ENCODE data around the gene ATG12.

The ATG12 gene

DNA sequence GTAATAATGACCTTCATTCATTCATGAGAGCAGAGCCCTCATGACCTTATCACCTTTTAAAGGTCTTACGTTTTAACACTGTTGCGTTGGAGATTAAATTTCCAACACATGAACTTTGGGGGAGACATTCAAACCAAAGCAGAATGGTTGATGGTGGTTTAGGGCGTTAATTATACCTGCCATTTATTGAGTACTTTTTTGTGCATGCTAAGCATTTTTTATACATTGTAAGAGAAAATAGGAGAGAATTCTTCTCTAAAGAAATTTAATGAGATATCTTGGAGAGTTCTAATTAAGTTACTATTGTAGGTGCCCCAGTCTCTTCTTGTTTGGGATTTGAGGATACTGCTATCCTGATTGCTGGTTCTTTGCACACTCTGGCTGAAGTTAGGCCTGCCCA is 12.8 kb upstream of the ATG12 start:
- TF ChIP-seq EZH2 (IDR thresholded peaks at IDR 0.05; ENCODE audit: borderline replicate concordance, low read length) (no peak), CTCF (IDR thresholded peaks at IDR 0.05; ENCODE audit: low read length) (no peak)
- Histone ChIP-seq H3K9ac (ENCODE audit: low read length) (no peak overlapping the region), H3K4me3 (ENCODE audit: low read depth, low read length, poor library complexity, severe bottlenecking) (no peak overlapping the region), H3K27me3 (ENCODE audit: insufficient read depth, low read length) (no peaks in the 10 kb centered on the region), H3K4me1 (ENCODE audit: insufficient read depth, low read length, severe bottlenecking) (peaks cover 13% of the 10 kb centered on the region), H3K9me3 (ENCODE audit: low read length) (peaks cover 4% of the 10 kb centered on the region; the same call in 1 of the 2 replicates), H3K4me2 (ENCODE audit: low read length) (no peak overlapping the region), H4K20me1 (ENCODE audit: insufficient read depth, low read length) (no peaks in the 10 kb centered on the region), H3K36me3 (ENCODE audit: insufficient read depth, low read length) (no peaks in the 10 kb centered on the region), H3K79me2 (ENCODE audit: insufficient read depth, low read length) (0 out of 2 replicates have a peak, but pooled peaks cover 7% of the 10 kb centered on the region), H2AFZ (ENCODE audit: low read length) (no peak overlapping the region), H3F3A (ENCODE audit: insufficient read depth, low read length) (no peaks in the 10 kb centered on the region), H3K27ac (ENCODE audit: low read depth, low read length, poor library complexity, severe bottlenecking) (no peak overlapping the region), H3K9me2 (ENCODE audit: low read depth, low read length) (no peaks in the 10 kb centered on the region)

DNA sequence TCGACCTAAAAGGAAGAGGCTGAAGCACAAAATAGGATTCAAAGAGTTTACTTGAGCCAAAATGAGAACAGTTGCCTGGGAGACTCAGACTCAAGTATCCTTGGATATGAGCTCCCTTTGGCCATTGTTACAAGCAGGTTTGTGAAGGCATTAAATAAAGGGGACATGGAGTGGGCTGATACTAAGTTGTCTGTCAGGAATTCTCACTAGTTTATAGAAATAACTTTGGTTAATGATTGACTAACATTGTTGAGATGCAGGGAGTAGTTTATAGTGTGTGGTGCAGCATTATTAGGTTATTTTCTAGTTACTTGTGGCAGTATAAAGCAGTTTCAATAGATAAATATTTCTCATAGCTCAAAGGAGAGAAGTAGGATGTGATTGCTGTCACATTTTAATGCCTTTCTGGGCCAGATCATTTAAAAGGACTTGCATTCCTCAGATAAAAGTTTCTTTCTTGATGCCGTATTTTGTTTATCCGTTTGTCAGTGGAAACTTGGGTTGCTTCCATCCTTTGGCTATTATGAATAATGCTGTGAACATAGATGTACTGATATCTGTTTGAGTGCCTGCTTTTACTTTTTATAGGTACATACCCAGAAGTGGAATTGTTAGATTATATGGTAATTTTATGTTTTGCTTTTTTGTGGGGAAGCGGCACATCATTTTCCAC is 9.5 kb upstream of the ATG12 start:
- Histone ChIP-seq H4K20me1 (ENCODE audit: insufficient read depth, low read length) (no peaks in the 10 kb centered on the region), H3K4me3 (ENCODE audit: low read depth, low read length, poor library complexity, severe bottlenecking) (no peak overlapping the region), H3F3A (ENCODE audit: insufficient read depth, low read length) (no peaks in the 10 kb centered on the region), H3K36me3 (ENCODE audit: insufficient read depth, low read length) (no peaks in the 10 kb centered on the region), H3K9ac (ENCODE audit: low read length) (no peak overlapping the region), H2AFZ (ENCODE audit: low read length) (no peak overlapping the region), H3K27me3 (ENCODE audit: insufficient read depth, low read length) (no peaks in the 10 kb centered on the region), H3K79me2 (ENCODE audit: insufficient read depth, low read length) (peaks cover 24% of the 10 kb centered on the region; the same call in 1 of the 2 replicates), H3K9me3 (ENCODE audit: low read length) (peaks cover 4% of the 10 kb centered on the region; the same call in 1 of the 2 replicates), H3K4me1 (ENCODE audit: insufficient read depth, low read length, severe bottlenecking) (peaks cover 13% of the 10 kb centered on the region), H3K9me2 (ENCODE audit: low read depth, low read length) (no peaks in the 10 kb centered on the region), H3K4me2 (ENCODE audit: low read length) (no peak overlapping the region), H3K27ac (ENCODE audit: low read depth, low read length, poor library complexity, severe bottlenecking) (no peak overlapping the region)
- no peak for TF ChIP-seq EZH2 (IDR thresholded peaks at IDR 0.05; ENCODE audit: borderline replicate concordance, low read length)
- TF ChIP-seq CTCF (IDR thresholded peaks at IDR 0.05; ENCODE audit: low read length): no peak

DNA sequence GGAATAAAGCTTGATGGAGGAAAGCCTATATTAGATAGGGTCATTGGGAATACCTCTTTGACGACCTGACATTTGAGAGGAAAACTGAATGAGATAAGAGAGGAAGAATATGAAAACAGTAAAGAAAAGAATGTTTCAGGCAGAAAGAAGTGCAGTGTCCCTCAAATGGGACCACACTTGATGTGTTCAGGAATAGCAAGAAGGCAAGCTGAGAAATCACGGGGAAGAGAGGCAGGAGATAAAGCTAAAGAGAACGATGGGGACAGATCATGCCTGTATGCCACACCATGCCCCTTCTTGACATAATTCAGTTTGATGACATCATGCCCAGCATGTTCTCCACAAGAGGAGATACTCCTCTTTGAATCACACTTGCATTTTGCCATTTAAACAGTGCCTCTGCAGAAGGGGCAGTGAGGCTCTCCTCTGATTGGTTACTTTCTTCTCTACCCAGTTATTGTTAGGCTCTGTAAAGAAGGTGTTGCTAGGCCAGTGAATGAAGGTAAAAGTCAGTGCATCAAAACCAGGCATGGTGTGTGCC is 8.0 kb upstream of the ATG12 start:
- Histone ChIP-seq H3K79me2 (ENCODE audit: insufficient read depth, low read length) (peaks cover 24% of the 10 kb centered on the region; the same call in 1 of the 2 replicates), H3F3A (ENCODE audit: insufficient read depth, low read length) (no peaks in the 10 kb centered on the region), H3K4me1 (ENCODE audit: insufficient read depth, low read length, severe bottlenecking) (peaks cover 28% of the 10 kb centered on the region), H3K9me3 (ENCODE audit: low read length) (peaks cover 4% of the 10 kb centered on the region; the same call in 1 of the 2 replicates), H3K4me2 (ENCODE audit: low read length) (no peak overlapping the region), H3K36me3 (ENCODE audit: insufficient read depth, low read length) (no peaks in the 10 kb centered on the region), H2AFZ (ENCODE audit: low read length) (no peak overlapping the region), H3K9me2 (ENCODE audit: low read depth, low read length) (no peaks in the 10 kb centered on the region), H3K9ac (ENCODE audit: low read length) (no peak overlapping the region), H3K27me3 (ENCODE audit: insufficient read depth, low read length) (no peaks in the 10 kb centered on the region), H3K27ac (ENCODE audit: low read depth, low read length, poor library complexity, severe bottlenecking) (no peak overlapping the region), H3K4me3 (ENCODE audit: low read depth, low read length, poor library complexity, severe bottlenecking) (no peak overlapping the region), H4K20me1 (ENCODE audit: insufficient read depth, low read length) (no peaks in the 10 kb centered on the region)
- TF ChIP-seq CTCF (IDR thresholded peaks at IDR 0.05; ENCODE audit: low read length): no peak
- no peak for TF ChIP-seq EZH2 (IDR thresholded peaks at IDR 0.05; ENCODE audit: borderline replicate concordance, low read length)

All from OCI-LY1 (cell line).